SK-N-SH treated with all-trans-retinoic acid at 6 μM for 48 hours (cell line): ENCODE results near the gene SV2B.

Experiments
- ESRRG ChIP-seq: fragments of 250-450 bp; sonication (Bioruptor Pico); IDR thresholded peaks from 2 replicates; pipeline ENCODE4 v1.6.1; 2021; ENCODE audit warnings: mild to moderate bottlenecking
- SNAI2 ChIP-seq: fragments of 250-450 bp; sonication (Bioruptor Pico); IDR thresholded peaks from 2 replicates; pipeline ENCODE4 v1.5.0; 2020; ENCODE audit warnings: mild to moderate bottlenecking, moderate library complexity
- TCF4 ChIP-seq: fragments of 250-450 bp; sonication (Bioruptor Pico); IDR thresholded peaks from 2 replicates; pipeline ENCODE4 v1.8.0; 2021; ENCODE audit warnings: mild to moderate bottlenecking, moderate library complexity, borderline replicate concordance
- TOX ChIP-seq: fragments of 250-450 bp; sonication (Bioruptor Pico); IDR thresholded peaks from 2 replicates; pipeline ENCODE4 v1.8.0; 2021; ENCODE audit warnings: mild to moderate bottlenecking, moderate library complexity, borderline replicate concordance
- ZFP30 ChIP-seq: fragments of 450-650 bp; formaldehyde crosslinking; IDR thresholded peaks from 2 replicates; pipeline ENCODE4 v1.5.0; 2022; ENCODE audit warnings: mild to moderate bottlenecking, moderate library complexity
- TF ChIP-seq, protein P1 (sequence below): fragments of 250-450 bp; sonication (Bioruptor Pico); IDR thresholded peaks from 2 replicates; pipeline ENCODE4 v1.5.0; 2020; ENCODE audit warnings: mild to moderate bottlenecking, moderate library complexity
- TF ChIP-seq, protein P2 (sequence below): fragments of 250-450 bp; sonication (Bioruptor Pico); IDR thresholded peaks from 2 replicates; pipeline ENCODE4 v1.5.1; 2020; ENCODE audit warnings: low read depth, mild to moderate bottlenecking, moderate library complexity

DNA sequence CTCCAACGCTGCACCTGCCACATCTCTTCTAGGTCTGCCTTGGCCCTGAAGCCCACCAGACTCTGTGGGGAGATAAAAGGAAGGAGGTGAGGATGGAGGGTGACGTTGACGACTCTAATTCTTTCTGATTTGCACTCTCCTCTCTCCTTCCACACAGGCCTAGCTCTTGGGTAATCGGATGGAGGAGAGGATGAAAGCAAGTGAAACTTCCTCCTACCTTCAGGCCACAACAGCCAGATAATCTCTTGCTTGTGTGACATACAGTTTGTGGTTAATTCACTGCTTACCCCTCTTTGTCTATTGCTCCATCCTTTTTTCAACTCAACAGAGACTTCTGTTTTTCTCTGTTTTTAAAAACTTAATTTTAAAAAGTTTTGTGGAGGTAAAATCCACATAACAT is 208.1 kb downstream of the SV2B start:
- no peak for TF ChIP-seq ZFP30 (CRISPR knock-in tag)
- TF ChIP-seq, protein P1, sequence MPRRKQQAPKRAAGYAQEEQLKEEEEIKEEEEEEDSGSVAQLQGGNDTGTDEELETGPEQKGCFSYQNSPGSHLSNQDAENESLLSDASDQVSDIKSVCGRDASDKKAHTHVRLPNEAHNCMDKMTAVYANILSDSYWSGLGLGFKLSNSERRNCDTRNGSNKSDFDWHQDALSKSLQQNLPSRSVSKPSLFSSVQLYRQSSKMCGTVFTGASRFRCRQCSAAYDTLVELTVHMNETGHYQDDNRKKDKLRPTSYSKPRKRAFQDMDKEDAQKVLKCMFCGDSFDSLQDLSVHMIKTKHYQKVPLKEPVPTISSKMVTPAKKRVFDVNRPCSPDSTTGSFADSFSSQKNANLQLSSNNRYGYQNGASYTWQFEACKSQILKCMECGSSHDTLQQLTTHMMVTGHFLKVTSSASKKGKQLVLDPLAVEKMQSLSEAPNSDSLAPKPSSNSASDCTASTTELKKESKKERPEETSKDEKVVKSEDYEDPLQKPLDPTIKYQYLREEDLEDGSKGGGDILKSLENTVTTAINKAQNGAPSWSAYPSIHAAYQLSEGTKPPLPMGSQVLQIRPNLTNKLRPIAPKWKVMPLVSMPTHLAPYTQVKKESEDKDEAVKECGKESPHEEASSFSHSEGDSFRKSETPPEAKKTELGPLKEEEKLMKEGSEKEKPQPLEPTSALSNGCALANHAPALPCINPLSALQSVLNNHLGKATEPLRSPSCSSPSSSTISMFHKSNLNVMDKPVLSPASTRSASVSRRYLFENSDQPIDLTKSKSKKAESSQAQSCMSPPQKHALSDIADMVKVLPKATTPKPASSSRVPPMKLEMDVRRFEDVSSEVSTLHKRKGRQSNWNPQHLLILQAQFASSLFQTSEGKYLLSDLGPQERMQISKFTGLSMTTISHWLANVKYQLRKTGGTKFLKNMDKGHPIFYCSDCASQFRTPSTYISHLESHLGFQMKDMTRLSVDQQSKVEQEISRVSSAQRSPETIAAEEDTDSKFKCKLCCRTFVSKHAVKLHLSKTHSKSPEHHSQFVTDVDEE (CRISPR knock-in tag), result no peak
- TF ChIP-seq SNAI2 (CRISPR knock-in tag), result no peak
- TF ChIP-seq TCF4 (CRISPR knock-in tag), result no peak
- no peak for TF ChIP-seq TOX (CRISPR knock-in tag)
- TF ChIP-seq, protein P2, sequence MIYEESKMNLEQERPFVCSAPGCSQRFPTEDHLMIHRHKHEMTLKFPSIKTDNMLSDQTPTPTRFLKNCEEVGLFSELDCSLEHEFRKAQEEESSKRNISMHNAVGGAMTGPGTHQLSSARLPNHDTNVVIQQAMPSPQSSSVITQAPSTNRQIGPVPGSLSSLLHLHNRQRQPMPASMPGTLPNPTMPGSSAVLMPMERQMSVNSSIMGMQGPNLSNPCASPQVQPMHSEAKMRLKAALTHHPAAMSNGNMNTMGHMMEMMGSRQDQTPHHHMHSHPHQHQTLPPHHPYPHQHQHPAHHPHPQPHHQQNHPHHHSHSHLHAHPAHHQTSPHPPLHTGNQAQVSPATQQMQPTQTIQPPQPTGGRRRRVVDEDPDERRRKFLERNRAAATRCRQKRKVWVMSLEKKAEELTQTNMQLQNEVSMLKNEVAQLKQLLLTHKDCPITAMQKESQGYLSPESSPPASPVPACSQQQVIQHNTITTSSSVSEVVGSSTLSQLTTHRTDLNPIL (CRISPR knock-in tag), result no peak
- TF ChIP-seq ESRRG (CRISPR knock-in tag), result no peak
